ENCODE measurements around the gene REPIN1. TPM values are rescaled to one million over a fixed set of nuclear protein-coding genes. Genes with fewer than 3 reads are reported as not detected.

Gene REPIN1
- polyA plus RNA-seq, 2 of the 4 experiments (the other 2 are of a cell fraction): 48.1 to 101 TPM

GRCh38 chr7:150420242-150420641 lies 51.6 kb downstream of the REPIN1 start:
- FAIRE-seq (no peak), ATAC-seq (0 out of 6 replicates have a peak, but pooled peaks of 1 of the 2 experiments have one; percentile 13), DNase-seq (ENCODE audit: low read depth in 1 of 2, low spot score in 1 of 2) (no peak)
- no peak overlapping the region for H3K4me3 ChIP-seq
- CTCF ChIA-PET: interaction anchor here (0.6 to 1.3 kb wide), 6 partner anchors 9 to 17 kb away, joined by 3 to 5 read pairs (median 4); a partner anchor contains a TSS
- no peak overlapping the region for H3K4me2 ChIP-seq
- peaks cover 5% of the 10 kb centered on the region; the same call in 1 of the 3 replicates for H3K4me1 ChIP-seq
- TF ChIP-seq ZSCAN20 (CRISPR knock-in tag; IDR thresholded peaks at IDR 0.05): no peak
- TF ChIP-seq CHD4 (IDR thresholded peaks at IDR 0.05; ENCODE audit: borderline replicate concordance): no peak
- TF ChIP-seq FOSB (CRISPR knock-in tag; IDR thresholded peaks at IDR 0.05): no peak
- TF ChIP-seq HOXB13 (CRISPR knock-in tag; IDR thresholded peaks at IDR 0.05; ENCODE audit: low read depth): no peak
- no peak for TF ChIP-seq ATOH8 (CRISPR knock-in tag; IDR thresholded peaks at IDR 0.05; ENCODE audit: low read depth)
- TF ChIP-seq CHD2 (IDR thresholded peaks at IDR 0.05; ENCODE audit: low read length, partially characterized antibody): no peak
- no peak for TF ChIP-seq TFCP2L1 (CRISPR knock-in tag; IDR thresholded peaks at IDR 0.05)
- no peak for TF ChIP-seq TP53 (CRISPR knock-in tag; IDR thresholded peaks at IDR 0.05)
- no peak for TF ChIP-seq FOXS1 (CRISPR knock-in tag; IDR thresholded peaks at IDR 0.05)
- no peak for TF ChIP-seq RFX5 (IDR thresholded peaks at IDR 0.05)
- no peak for TF ChIP-seq FOSL2 (IDR thresholded peaks at IDR 0.05)
- TF ChIP-seq FOSL2 (CRISPR knock-in tag; IDR thresholded peaks at IDR 0.05): no peak
- TF ChIP-seq PBX3 (IDR thresholded peaks at IDR 0.05): no peak
- TF ChIP-seq NR3C1 (IDR thresholded peaks at IDR 0.05): no peak
- no peak for TF ChIP-seq POLR2A (IDR thresholded peaks at IDR 0.05; ENCODE audit: low read length)
- TF ChIP-seq SREBF2 (IDR thresholded peaks at IDR 0.05): no peak
- no peak for TF ChIP-seq USF2 (IDR thresholded peaks at IDR 0.05)
- no peak for TF ChIP-seq ZFP36 (IDR thresholded peaks at IDR 0.05; ENCODE audit: borderline replicate concordance, partially characterized antibody)
- WGBS (ENCODE audit: missing lambda C conversion rate): 51% methylated on average over 2 of the region's 2 CpGs
- POLR2A ChIA-PET: no interaction called here
- no peak overlapping the region for H3K27ac ChIP-seq
- no peaks in the 10 kb centered on the region for H3K9me3 ChIP-seq

GRCh38 chr7:150420987-150421674 lies 52.5 kb downstream of the REPIN1 start:
- Histone ChIP-seq H3K27ac (0 out of 6 replicates have a peak overlapping the region, but pooled peaks of 1 of the 2 experiments have one; percentile 43), H3K9me3 (no peaks in the 10 kb centered on the region), H3K4me2 (peak overlapping the region; percentile 73), H3K4me1 (peaks cover 5% of the 10 kb centered on the region; the same call in 1 of the 3 replicates), H3K4me3 (no peak overlapping the region)
- peak; percentile 79 to 92 for DNase-seq (ENCODE audit: low read depth in 1 of 2, low spot score in 1 of 2)
- 10% methylated on average over 27 of the region's 27 CpGs for WGBS (ENCODE audit: missing lambda C conversion rate)
- ChIA-PET POLR2A (no interaction called here), CTCF (interaction anchor here (0.6 to 2.2 kb wide), 25 partner anchors 10 to 135 kb away, joined by 3 to 12 read pairs (median 4); partner anchors contain the start of gene REPIN1)
- ATAC-seq: peak; percentile 99 to 100
- FAIRE-seq: no peak
- TF ChIP-seq E2F6 (IDR thresholded peaks at IDR 0.05; ENCODE audit: borderline replicate concordance, low read depth) (no peak), KDM5A (IDR thresholded peaks at IDR 0.05) (no peak), ZC3H11A (IDR thresholded peaks at IDR 0.05) (no peak), CHD2 (IDR thresholded peaks at IDR 0.05; ENCODE audit: low read length, partially characterized antibody) (no peak), POLR2A (IDR thresholded peaks at IDR 0.05; ENCODE audit: low read length) (no peak), RAD21 (conservative IDR thresholded peaks at IDR 0.05 in 1 of 2, IDR thresholded peaks at IDR 0.05 in 1 of 2) (peak; percentile 85 to 89), SMC3 (IDR thresholded peaks at IDR 0.05) (peak; percentile 87), ELK1 (IDR thresholded peaks at IDR 0.05; ENCODE audit: low read depth, low read length) (no peak), GATA3 (IDR thresholded peaks at IDR 0.05; ENCODE audit: borderline replicate concordance) (no peak), CTCF (IDR thresholded peaks at IDR 0.05) (peak; percentile 92), MAX (IDR thresholded peaks at IDR 0.05) (0 out of 2 replicates have a peak, but pooled peaks have one; percentile 16), ZSCAN20 (CRISPR knock-in tag; IDR thresholded peaks at IDR 0.05) (no peak), BCL3 (IDR thresholded peaks at IDR 0.05) (no peak), ESRRA (IDR thresholded peaks at IDR 0.05; ENCODE audit: borderline replicate concordance, low read length) (no peak), HOXB13 (CRISPR knock-in tag; IDR thresholded peaks at IDR 0.05; ENCODE audit: low read depth) (peak; percentile 50; the same call in 1 of the 2 replicates), TFCP2L1 (CRISPR knock-in tag; IDR thresholded peaks at IDR 0.05) (no peak)

All from A549 (cell line).